ENCODE results near the gene PARP15.
"Not testable (repeated sequence)": the region's sequence is repeated elsewhere in the genome, so short reads cannot be mapped to it uniquely, and the experiment has no call there.

PARP15 gene

DNA sequence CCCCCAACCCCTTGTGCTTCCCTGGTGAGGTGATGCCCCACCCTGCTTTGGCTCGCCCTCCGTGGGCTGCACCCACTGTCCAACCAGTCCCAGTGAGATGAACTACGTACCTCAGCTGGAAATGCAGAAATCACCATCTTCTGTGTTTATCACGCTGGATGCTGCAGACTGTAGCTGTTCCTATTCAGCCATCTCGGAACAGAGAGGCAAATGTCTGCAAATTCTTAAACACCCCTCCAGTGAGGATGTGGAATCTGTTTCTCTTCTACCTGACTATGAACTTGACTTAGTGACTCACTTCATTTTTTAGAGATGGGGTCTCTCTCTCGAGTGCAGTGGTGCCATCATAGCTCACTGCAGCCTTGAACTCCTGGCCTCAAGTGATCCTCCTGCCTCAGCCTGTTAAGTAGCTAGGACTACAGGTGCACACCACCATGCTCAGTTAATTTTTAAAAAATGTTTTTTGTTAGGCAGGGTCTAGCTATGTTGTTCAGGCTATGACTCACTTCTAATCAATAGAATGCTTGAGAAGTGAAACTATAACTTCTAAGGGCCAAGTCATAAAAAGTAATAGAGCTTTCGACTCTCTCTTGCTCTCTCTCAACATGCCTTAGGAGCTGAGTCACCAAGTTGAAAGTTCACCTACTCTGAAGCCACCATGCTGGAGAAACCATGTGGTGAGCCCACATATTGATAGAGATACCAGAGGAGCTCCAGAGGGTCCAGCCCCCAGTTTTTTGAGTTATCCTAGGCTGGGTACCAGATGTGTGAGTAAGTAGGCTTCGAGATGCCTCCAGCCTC lies 91.7 kb downstream of the PARP15 start:
- no peak for DNase-seq (ENCODE audit: low spot score)

GRCh38 chr3:122671553-122671952 lies 94.1 kb downstream of the PARP15 start:
- no peak for DNase-seq (ENCODE audit: low spot score)

GRCh38 chr3:122674339-122674738 lies 96.9 kb downstream of the PARP15 start:
- DNase-seq (ENCODE audit: low spot score): no peak

GRCh38 chr3:122676759-122677158 lies 99.3 kb downstream of the PARP15 start:
- no peak for DNase-seq (ENCODE audit: low spot score)

DNA sequence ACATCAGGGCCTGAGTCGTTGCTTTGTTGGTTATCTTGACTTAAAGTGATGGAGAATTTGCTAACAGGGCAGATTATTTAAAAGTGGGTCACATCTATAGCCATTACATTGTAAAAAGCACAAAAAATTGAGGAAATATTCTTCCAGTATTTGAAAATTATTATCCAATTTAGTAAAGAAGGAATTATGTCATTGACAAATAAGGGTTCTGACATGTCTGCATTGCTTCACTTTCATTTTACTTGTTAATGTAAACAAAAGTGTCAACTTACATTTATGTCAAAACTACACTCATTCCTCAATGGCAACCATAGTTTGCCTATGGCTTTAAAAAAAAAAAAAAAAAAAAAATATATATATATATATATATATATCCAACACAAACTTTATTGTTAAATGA lies 99.8 kb downstream of the PARP15 start:
- DNase-seq (ENCODE audit: low spot score): no peak

DNA sequence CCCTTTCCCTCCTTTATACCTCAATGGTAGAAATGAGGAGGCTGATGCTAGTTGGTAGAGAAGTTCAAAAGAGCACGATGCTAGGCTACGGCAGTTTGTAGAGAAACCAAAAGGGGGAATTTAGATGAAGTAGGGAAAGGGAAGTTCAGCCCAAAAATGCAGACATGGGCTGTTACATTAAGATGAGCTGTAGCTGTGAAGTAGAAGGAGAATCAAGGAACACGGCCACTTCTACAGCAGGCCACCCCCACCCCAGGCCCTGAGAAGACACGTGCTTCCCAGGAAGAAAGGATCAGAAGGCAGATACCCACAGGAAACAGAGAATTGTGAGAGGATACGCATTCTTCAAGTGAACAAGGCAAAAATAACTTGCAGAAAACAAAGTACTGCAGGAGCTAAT lies 101.1 kb downstream of the PARP15 start:
- peak; percentile 6 for DNase-seq (ENCODE audit: low spot score)

DNA sequence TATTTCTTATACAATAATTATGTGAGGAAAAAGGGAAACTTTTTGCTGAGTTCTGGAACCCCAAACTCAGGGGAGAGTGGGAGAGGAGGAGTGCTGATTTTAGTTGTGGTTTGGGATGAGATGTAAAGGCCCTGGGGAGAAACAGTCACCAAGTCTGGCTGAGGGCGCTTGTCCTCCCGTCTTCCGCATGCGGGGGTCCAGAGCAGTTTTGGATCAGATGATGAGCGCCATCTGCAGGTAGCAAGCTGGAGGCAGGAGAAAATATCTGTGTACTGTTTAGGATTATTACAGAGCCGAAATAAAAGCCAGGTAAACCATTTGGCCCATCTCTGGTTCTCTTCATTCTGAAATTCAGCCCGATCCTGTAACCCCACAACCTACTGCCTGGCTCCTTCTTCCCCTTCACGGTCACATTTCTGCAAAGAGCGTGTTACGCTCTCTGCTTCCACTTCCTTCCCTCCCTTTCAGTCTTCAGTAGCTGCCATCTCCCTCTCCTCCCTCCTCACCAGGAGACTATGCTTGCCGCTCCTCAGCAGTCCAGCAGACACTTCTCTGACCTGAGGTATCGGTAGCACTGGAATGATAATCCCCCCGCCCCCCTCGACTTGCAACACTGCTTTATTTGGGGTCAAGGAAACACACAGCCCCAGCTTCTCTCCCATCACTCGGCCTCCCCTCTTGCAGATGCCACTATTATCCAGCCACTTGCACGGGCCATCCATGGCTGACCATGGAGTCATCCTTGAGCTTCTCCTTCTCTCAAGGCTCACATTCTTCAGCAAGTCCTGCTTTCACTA lies 101.8 kb downstream of the PARP15 start:
- DNase-seq (ENCODE audit: low spot score): peak; percentile 73

DNA sequence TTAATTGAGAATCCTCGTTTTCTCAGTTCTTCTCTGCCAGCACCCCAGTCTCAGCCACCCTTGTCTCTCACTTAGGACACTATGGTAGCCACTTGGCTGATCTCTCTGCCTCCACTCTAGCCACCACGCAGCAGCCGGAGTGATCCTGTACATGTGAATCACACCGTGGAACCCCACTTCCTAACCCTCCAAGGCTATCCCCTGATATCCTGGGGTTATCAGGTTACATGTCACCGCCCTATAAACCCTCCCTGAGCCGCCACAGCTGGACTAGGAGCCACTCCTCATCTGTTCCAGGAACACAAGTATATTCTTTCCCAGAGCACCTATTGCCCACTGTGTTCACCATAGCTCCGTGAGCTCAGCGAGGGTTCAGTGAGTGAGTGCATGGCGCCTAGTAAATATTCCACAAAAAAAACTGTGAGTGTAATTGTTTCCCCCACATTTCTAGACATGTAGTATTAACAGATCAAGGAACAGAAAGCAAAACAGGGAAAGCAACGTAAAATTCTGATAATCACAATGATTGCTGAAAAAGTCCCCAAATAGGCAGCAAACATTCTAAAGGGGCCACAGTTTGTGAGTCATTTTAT lies 102.5 kb downstream of the PARP15 start:
- DNase-seq (ENCODE audit: low spot score): peak; percentile 4

GRCh38 chr3:122680475-122681283 lies 103.2 kb downstream of the PARP15 start, which contains the start of gene PARP14:
Gene PARP14, plus strand, starts transcription at chr3:122680839. Its CDS starts 45 bp downstream, at chr3:122680884.
- DNase-seq (ENCODE audit: low spot score): peak; percentile 34

- DNase-seq (ENCODE audit: low spot score): no peak
Measured at GRCh38 chr3:122681284-122681973, 104.0 kb downstream of the PARP15 start.

DNA sequence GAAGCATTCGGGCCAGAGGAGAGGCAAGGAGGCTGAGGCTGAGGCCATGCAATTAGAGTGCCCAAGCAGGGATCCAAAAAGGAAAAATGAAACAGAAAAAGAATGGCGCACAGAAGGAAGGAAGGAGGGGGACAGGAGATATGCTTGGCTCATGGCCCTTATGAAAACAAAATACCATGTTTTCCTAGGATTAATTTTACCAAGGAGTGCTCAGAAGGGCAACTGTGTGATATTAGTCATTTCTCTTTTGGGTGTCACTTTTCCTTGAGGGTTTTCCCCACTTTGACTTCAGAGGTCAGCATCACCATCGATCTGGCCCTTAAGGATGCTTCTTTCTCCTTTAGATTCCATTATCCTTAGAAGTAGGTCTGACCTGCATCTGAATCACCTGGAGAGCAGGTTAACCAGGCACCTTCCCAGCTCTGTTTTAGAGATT lies 104.5 kb downstream of the PARP15 start:
- no peak for DNase-seq (ENCODE audit: low spot score)

DNA sequence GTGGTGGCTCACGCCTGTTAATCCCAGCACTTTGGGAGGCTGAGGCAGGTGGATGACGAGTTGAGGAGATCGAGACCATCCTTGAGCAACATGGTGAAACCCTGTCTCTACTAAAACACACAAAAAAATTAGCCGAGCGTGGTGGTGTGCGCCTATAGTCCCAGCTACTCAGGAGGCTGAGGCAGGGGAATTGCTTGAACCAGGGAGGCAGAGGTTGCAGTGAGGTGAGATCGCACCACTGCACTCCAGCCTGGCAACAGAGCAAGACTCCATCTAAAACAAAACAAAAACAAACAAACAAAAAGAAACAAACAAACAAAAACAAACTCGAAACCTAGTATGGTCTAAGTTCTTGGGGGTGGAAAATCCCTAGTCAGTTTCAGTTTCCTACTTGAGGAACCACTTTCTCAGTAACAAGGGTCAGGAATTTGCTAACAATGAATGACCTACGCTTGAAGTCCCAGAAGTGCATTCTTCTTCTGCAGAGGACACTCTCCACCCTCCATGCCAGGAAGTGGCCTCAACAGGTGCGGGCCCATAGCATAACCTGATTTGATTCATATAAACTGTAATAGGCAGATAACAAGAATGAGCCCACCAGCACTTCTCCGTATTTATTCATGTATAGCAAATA lies 105.4 kb downstream of the PARP15 start:
- not testable (repeated sequence) for DNase-seq (ENCODE audit: low spot score)

DNA sequence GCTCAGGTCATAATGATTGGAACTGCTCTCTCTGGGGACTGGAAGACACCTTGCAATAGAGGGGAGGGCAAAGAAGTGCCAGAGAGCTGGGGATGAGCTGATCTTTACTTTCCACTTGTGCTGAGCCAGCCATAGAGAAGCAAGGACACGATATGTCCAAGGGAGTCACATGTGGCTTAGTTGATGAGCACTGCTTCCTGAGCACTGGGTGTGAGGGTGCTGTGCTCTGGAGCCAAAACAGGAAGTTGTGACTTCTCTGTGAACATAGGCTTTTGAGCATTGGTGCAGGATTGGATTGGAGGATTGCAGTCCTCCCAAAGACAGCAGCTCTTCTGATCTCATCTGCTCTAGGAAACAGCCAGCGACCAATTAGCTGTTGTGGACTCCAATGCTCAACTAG lies 109.8 kb downstream of the PARP15 start:
- DNase-seq (ENCODE audit: low spot score): no peak
